Thyroid gland (tissue), 4 donors: ENCODE data around the gene HEPHL1. TPM values are rescaled to one million over a fixed set of nuclear protein-coding genes. Genes with fewer than 3 reads are reported as not detected.
A peak's percentile ranks its signal among the peaks of the same experiment; 100 is the strongest.

Experiments
- DNase-seq, 2 donors: peaks; one replicate each; pipeline ENCODE4 v3.0.0-alpha.2; 2019
- H3K27ac ChIP-seq, 3 donors: fragments of 200-600 bp; sonication (generic); 1 replicate in 2 of 3; 2 replicates in 1 of 3; pipeline ENCODE4 v1.5.1; 2016 to 2019; ENCODE audit warnings: mild to moderate bottlenecking in 1 of 3, moderate library complexity in 1 of 3
- H3K27me3 ChIP-seq: fragments of 200-600 bp; sonication (generic); one replicate; pipeline ENCODE4 v1.5.1; 2019
- H3K36me3 ChIP-seq, 2 donors: fragments of 200-600 bp; sonication (generic); one replicate each; pipeline ENCODE4 v1.5.1; 2016 to 2019
- H3K4me1 ChIP-seq, 2 donors: fragments of 200-600 bp; sonication (generic); one replicate each; pipeline ENCODE4 v1.5.1; 2017 to 2019
- H3K4me3 ChIP-seq, 3 donors: fragments of 200-600 bp; sonication (generic); replicated peaks in 1 of 3; 1 replicate in 2 of 3; 2 replicates in 1 of 3; pipeline ENCODE4 v1.5.1; 2016; ENCODE audit warnings: mild to moderate bottlenecking in 1 of 3
- H3K9me3 ChIP-seq: fragments of 200-600 bp; sonication (generic); one replicate; pipeline ENCODE4 v1.5.1; 2017
- POLR2A ChIP-seq, 2 donors: fragments of 450-650 bp; IDR thresholded peaks; one replicate each; pipeline ENCODE4 v1.6.1; 2017; ENCODE audit warnings: antibody characterized with exemption in 2 of 2, mild to moderate bottlenecking in 2 of 2, moderate library complexity in 1 of 2
- whole genome bisulfite sequencing, 2 donors: methylation state at CpG; one replicate each; pipeline ENCODE4 v1.1.5; 2017; 5-methylcytosine and 5-hydroxymethylcytosine counted together
- intact Hi-C: fragments of 100-400 bp; cut with DNase I; formaldehyde crosslinking; loops from one replicate; pipeline ENCODE4 v1.15.1; 2023
- total RNA-seq, 4 donors: library from RNA; depleted of rRNA; stranded (reverse); fragments of >200 nt; gene quantifications; one replicate each; pipeline ENCODE4 v1.2.3, GENCODE V29; 2016
- TF ChIP-seq, protein P1 (sequence below), 6 experiments: fragments of 200-600 bp in 3 of 6; fragments of 450-650 bp in 3 of 6; sonication (generic) in 3 of 6; IDR thresholded peaks; one replicate each; pipeline ENCODE4 v1.5.1; 2016 to 2019; ENCODE audit warnings: antibody characterized with exemption in 6 of 6, mild to moderate bottlenecking in 2 of 6, inconsistent platforms in 1 of 6, moderate library complexity in 1 of 6

HEPHL1 gene
- total RNA-seq, 4 donors from 2014 or later: 0.21 to 0.24 TPM; not detected in 2

DNA sequence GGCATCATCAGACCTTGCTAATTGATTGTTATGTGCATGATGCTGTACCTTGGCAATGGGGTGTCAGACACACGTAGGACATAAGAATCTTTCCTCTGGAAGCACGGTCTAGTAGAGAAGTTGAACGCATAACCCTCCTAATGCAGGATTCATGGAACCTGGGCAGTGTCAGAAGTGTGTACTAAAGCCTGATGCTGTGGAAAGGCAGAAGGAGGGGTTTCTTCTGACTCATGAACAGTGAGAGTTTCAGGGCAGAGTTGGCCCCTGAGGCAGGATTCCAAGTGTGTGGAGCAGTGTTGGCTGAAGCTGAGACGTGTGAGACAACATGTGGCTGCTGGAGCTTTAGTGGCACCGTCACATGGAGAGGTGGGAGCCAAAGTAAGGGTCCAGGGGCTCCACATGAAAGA is 111.0 kb downstream of the HEPHL1 start:
- no peaks in the 10 kb centered on the region for H3K9me3 ChIP-seq
- no peaks in the 10 kb centered on the region for H3K27me3 ChIP-seq
- no peaks in the 10 kb centered on the region for H3K36me3 ChIP-seq
- no peak for DNase-seq
- intact Hi-C loops: no loop called here
- no peak overlapping the region for H3K27ac ChIP-seq
- peaks cover 32 to 43% of the 10 kb centered on the region in 2 donors for H3K4me1 ChIP-seq
- TF ChIP-seq POLR2A (IDR thresholded peaks at IDR 0.05): no peak
- TF ChIP-seq, protein P1, sequence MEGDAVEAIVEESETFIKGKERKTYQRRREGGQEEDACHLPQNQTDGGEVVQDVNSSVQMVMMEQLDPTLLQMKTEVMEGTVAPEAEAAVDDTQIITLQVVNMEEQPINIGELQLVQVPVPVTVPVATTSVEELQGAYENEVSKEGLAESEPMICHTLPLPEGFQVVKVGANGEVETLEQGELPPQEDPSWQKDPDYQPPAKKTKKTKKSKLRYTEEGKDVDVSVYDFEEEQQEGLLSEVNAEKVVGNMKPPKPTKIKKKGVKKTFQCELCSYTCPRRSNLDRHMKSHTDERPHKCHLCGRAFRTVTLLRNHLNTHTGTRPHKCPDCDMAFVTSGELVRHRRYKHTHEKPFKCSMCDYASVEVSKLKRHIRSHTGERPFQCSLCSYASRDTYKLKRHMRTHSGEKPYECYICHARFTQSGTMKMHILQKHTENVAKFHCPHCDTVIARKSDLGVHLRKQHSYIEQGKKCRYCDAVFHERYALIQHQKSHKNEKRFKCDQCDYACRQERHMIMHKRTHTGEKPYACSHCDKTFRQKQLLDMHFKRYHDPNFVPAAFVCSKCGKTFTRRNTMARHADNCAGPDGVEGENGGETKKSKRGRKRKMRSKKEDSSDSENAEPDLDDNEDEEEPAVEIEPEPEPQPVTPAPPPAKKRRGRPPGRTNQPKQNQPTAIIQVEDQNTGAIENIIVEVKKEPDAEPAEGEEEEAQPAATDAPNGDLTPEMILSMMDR (IDR thresholded peaks at IDR 0.05): no peak
- 84 to 86% methylated on average over 5 of the region's 5 CpGs for WGBS, 2 donors
- H3K4me3 ChIP-seq: no peak overlapping the region

- Histone ChIP-seq H3K27me3 (no peaks in the 10 kb centered on the region), H3K27ac (no peak overlapping the region), H3K36me3 (no peaks in the 10 kb centered on the region), H3K9me3 (no peaks in the 10 kb centered on the region), H3K4me1 (peaks cover 30 to 37% of the 10 kb centered on the region in 2 donors), H3K4me3 (no peak overlapping the region)
- no peak for TF ChIP-seq POLR2A (IDR thresholded peaks at IDR 0.05)
- TF ChIP-seq, protein P1 (IDR thresholded peaks at IDR 0.05): no peak
- WGBS, 2 donors: 93 to 94% methylated on average over 2 to 4 of the region's 4 CpGs
- no peak for DNase-seq
- intact Hi-C loops: no loop called here
Observed at GRCh38 chr11:94132823-94133408, 111.8 kb downstream of the HEPHL1 start.

- H3K27me3 ChIP-seq: no peaks in the 10 kb centered on the region
- 91 to 93% methylated on average over 4 of the region's 4 CpGs for WGBS, 2 donors
- intact Hi-C loops: no loop called here
- H3K36me3 ChIP-seq: no peaks in the 10 kb centered on the region
- DNase-seq: no peak
- peaks cover 27 to 36% of the 10 kb centered on the region in 2 donors for H3K4me1 ChIP-seq
- TF ChIP-seq, protein P1 (IDR thresholded peaks at IDR 0.05): no peak
- H3K27ac ChIP-seq: no peak overlapping the region
- no peak overlapping the region for H3K4me3 ChIP-seq
- H3K9me3 ChIP-seq: no peaks in the 10 kb centered on the region
Observed at GRCh38 chr11:94133752-94134151, 112.6 kb downstream of the HEPHL1 start.

GRCh38 chr11:94134651-94135512 is 113.7 kb downstream of the HEPHL1 start:
- TF ChIP-seq, protein P1 (IDR thresholded peaks at IDR 0.05): no peak
- TF ChIP-seq POLR2A (IDR thresholded peaks at IDR 0.05): no peak
- H3K27ac ChIP-seq: peak overlapping the region; percentile 15 to 30 (median 18)
- 56 to 63% methylated on average over 10 of the region's 10 CpGs for WGBS, 2 donors
- no peaks in the 10 kb centered on the region for H3K27me3 ChIP-seq
- no peak overlapping the region for H3K4me3 ChIP-seq
- DNase-seq: peak; percentile 21 to 25
- no peaks in the 10 kb centered on the region for H3K36me3 ChIP-seq
- peaks cover 23 to 32% of the 10 kb centered on the region in 2 donors for H3K4me1 ChIP-seq
- intact Hi-C loops: no loop called here
- H3K9me3 ChIP-seq: no peaks in the 10 kb centered on the region

- TF ChIP-seq, protein P1 (IDR thresholded peaks at IDR 0.05): no peak
- no peak for TF ChIP-seq POLR2A (IDR thresholded peaks at IDR 0.05)
- H3K27me3 ChIP-seq: no peaks in the 10 kb centered on the region
- no peak overlapping the region for H3K27ac ChIP-seq
- intact Hi-C loops: no loop called here
- H3K36me3 ChIP-seq: no peaks in the 10 kb centered on the region
- peaks cover 0 to 25% of the 10 kb centered on the region in 2 donors for H3K4me1 ChIP-seq
- WGBS, 2 donors: 84 to 87% methylated on average over 4 of the region's 4 CpGs
- H3K4me3 ChIP-seq: no peak overlapping the region
- H3K9me3 ChIP-seq: no peaks in the 10 kb centered on the region
- DNase-seq: no peak
Observed at GRCh38 chr11:94139416-94139815, 118.3 kb downstream of the HEPHL1 start.
